SK-N-SH treated with all-trans-retinoic acid at 6 μM for 48 hours (cell line): ENCODE results near the gene NAA30.

Experiments used
- ATAC-seq: fragments of 200-7000 bp; cut with Tn5 transposase; 3 replicates; pipeline ENCODE4 v1.9.1; 2020; ENCODE audit warnings: mild to moderate bottlenecking, moderate library complexity
- ARNTL ChIP-seq: fragments of 450-650 bp; formaldehyde crosslinking; IDR thresholded peaks from 2 replicates; pipeline ENCODE4 v1.5.0; 2020; ENCODE audit warnings: low read depth, mild to moderate bottlenecking, moderate library complexity, borderline replicate concordance
- BACH2 ChIP-seq: fragments of 250-450 bp; sonication (Bioruptor Pico); IDR thresholded peaks from 2 replicates; pipeline ENCODE4 v1.9.0; 2021; ENCODE audit warnings: mild to moderate bottlenecking, borderline replicate concordance
- CREB5 ChIP-seq: fragments of 250-450 bp; sonication (Bioruptor Pico); IDR thresholded peaks from 2 replicates; pipeline ENCODE4 v1.5.1; 2020; ENCODE audit warnings: low read depth, mild to moderate bottlenecking, moderate library complexity
- CSDC2 ChIP-seq: fragments of 250-450 bp; sonication (Bioruptor Pico); IDR thresholded peaks from 2 replicates; pipeline ENCODE4 v1.5.0; 2020; ENCODE audit warnings: mild to moderate bottlenecking, moderate library complexity
- CSRNP3 ChIP-seq: fragments of 250-450 bp; sonication (Bioruptor Pico); IDR thresholded peaks from 2 replicates; pipeline ENCODE4 v1.5.1; 2021; ENCODE audit warnings: mild to moderate bottlenecking, moderate library complexity
- GLIS3 ChIP-seq: fragments of 250-450 bp; sonication (Bioruptor Pico); IDR thresholded peaks from 2 replicates; pipeline ENCODE4 v1.5.0; 2020; ENCODE audit warnings: mild to moderate bottlenecking, moderate library complexity
- ISL1 ChIP-seq: fragments of 250-450 bp; sonication (Bioruptor Pico); IDR thresholded peaks from 2 replicates; pipeline ENCODE4 v2.1.2; 2022; ENCODE audit warnings: mild to moderate bottlenecking, moderate library complexity
- OSR1 ChIP-seq: fragments of 250-450 bp; sonication (Bioruptor Pico); IDR thresholded peaks from 2 replicates; pipeline ENCODE4 v1.8.0; 2022; ENCODE audit warnings: moderate library complexity, mild to moderate bottlenecking, inconsistent platforms
- POU6F1 ChIP-seq: fragments of 250-450 bp; sonication (Bioruptor Pico); IDR thresholded peaks from 2 replicates; pipeline ENCODE4 v1.8.0; 2021; ENCODE audit warnings: low read depth, mild to moderate bottlenecking, moderate library complexity, borderline replicate concordance
- PPARA ChIP-seq: fragments of 250-450 bp; sonication (Bioruptor Pico); IDR thresholded peaks from 2 replicates; pipeline ENCODE4 v1.5.0; 2020; ENCODE audit warnings: mild to moderate bottlenecking, borderline replicate concordance
- SNAI2 ChIP-seq: fragments of 250-450 bp; sonication (Bioruptor Pico); IDR thresholded peaks from 2 replicates; pipeline ENCODE4 v1.5.0; 2020; ENCODE audit warnings: mild to moderate bottlenecking, moderate library complexity
- TCF4 ChIP-seq: fragments of 250-450 bp; sonication (Bioruptor Pico); IDR thresholded peaks from 2 replicates; pipeline ENCODE4 v1.8.0; 2021; ENCODE audit warnings: mild to moderate bottlenecking, moderate library complexity, borderline replicate concordance
- TOX ChIP-seq: fragments of 250-450 bp; sonication (Bioruptor Pico); IDR thresholded peaks from 2 replicates; pipeline ENCODE4 v1.8.0; 2021; ENCODE audit warnings: mild to moderate bottlenecking, moderate library complexity, borderline replicate concordance
- ZC3H10 ChIP-seq: fragments of 250-450 bp; sonication (Bioruptor Pico); IDR thresholded peaks from 2 replicates; pipeline ENCODE4 v1.5.1; 2021; ENCODE audit warnings: mild to moderate bottlenecking, moderate library complexity
- ZFP30 ChIP-seq: fragments of 450-650 bp; formaldehyde crosslinking; IDR thresholded peaks from 2 replicates; pipeline ENCODE4 v1.5.0; 2022; ENCODE audit warnings: mild to moderate bottlenecking, moderate library complexity
- ZNF70 ChIP-seq: fragments of 450-650 bp; formaldehyde crosslinking; IDR thresholded peaks from 2 replicates; pipeline ENCODE4 v1.5.0; 2020; ENCODE audit warnings: mild to moderate bottlenecking, moderate library complexity
- ZNF8 ChIP-seq: fragments of 450-650 bp; formaldehyde crosslinking; IDR thresholded peaks from 2 replicates; pipeline ENCODE4 v1.5.0; 2020; ENCODE audit warnings: mild to moderate bottlenecking, moderate library complexity
- TF ChIP-seq, protein P1 (sequence below): fragments of 250-450 bp; sonication (Bioruptor Pico); IDR thresholded peaks from 2 replicates; pipeline ENCODE4 v1.5.0; 2020; ENCODE audit warnings: mild to moderate bottlenecking, moderate library complexity

The NAA30 gene

DNA sequence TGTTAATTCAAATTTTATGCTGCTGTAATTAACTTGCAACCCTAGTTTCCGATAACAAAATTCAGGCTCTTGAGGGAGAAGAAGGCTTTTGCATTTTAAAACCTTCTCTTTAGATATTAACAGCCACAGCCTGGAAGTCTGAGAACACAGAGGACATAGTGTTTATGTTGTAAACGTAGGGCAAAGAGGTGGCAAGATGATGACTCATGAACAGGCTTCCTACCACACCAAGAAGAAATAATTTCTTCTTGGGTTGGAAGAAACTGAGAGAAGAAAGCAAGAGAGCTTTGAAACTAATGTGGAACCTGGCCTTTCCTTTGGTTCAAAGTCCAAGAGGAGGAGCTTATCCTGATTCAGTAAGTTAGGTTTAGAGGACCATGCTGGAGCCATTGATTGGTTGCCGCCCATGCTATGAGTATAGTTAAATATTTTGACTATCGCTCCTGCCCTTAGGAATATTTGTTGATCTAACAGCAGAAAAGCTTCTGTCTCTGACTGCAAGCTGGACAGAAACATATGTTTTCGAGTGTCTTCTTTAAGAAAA lies 71.5 kb downstream of the NAA30 start (continued):
- TF ChIP-seq CSRNP3 (CRISPR knock-in tag) (no peak), PPARA (CRISPR knock-in tag) (no peak), TOX (no peak), TCF4 (CRISPR knock-in tag) (no peak), CSDC2 (no peak)

- no peak for TF ChIP-seq ISL1 (CRISPR knock-in tag)
- no peak for TF ChIP-seq BACH2 (CRISPR knock-in tag)
- no peak for TF ChIP-seq ZFP30 (CRISPR knock-in tag)
- TF ChIP-seq, protein P1, sequence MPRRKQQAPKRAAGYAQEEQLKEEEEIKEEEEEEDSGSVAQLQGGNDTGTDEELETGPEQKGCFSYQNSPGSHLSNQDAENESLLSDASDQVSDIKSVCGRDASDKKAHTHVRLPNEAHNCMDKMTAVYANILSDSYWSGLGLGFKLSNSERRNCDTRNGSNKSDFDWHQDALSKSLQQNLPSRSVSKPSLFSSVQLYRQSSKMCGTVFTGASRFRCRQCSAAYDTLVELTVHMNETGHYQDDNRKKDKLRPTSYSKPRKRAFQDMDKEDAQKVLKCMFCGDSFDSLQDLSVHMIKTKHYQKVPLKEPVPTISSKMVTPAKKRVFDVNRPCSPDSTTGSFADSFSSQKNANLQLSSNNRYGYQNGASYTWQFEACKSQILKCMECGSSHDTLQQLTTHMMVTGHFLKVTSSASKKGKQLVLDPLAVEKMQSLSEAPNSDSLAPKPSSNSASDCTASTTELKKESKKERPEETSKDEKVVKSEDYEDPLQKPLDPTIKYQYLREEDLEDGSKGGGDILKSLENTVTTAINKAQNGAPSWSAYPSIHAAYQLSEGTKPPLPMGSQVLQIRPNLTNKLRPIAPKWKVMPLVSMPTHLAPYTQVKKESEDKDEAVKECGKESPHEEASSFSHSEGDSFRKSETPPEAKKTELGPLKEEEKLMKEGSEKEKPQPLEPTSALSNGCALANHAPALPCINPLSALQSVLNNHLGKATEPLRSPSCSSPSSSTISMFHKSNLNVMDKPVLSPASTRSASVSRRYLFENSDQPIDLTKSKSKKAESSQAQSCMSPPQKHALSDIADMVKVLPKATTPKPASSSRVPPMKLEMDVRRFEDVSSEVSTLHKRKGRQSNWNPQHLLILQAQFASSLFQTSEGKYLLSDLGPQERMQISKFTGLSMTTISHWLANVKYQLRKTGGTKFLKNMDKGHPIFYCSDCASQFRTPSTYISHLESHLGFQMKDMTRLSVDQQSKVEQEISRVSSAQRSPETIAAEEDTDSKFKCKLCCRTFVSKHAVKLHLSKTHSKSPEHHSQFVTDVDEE (CRISPR knock-in tag), result no peak
- TF ChIP-seq POU6F1 (CRISPR knock-in tag), result no peak
- no peak for TF ChIP-seq CSRNP3 (CRISPR knock-in tag)
- no peak for TF ChIP-seq TOX
- TF ChIP-seq ZNF70, result no peak
- TF ChIP-seq CSDC2, result no peak
- TF ChIP-seq GLIS3 (CRISPR knock-in tag), result no peak
- no peak for TF ChIP-seq ARNTL (CRISPR knock-in tag)
- no peak for TF ChIP-seq ZNF8
- TF ChIP-seq, all 23 proteins: peak for 0
- no peak for ATAC-seq
These were observed 72.2 kb downstream of the NAA30 start for GRCh38 chr14:57462551-57462950.

GRCh38 chr14:57464008-57464730 lies 73.8 kb downstream of the NAA30 start:
- TF ChIP-seq PPARA (CRISPR knock-in tag), result no peak
- TF ChIP-seq ZC3H10 (CRISPR knock-in tag), result no peak
- TF ChIP-seq ISL1 (CRISPR knock-in tag), result no peak
- no peak for TF ChIP-seq ZNF8
- no peak for TF ChIP-seq ARNTL (CRISPR knock-in tag)
- TF ChIP-seq GLIS3 (CRISPR knock-in tag), result no peak
- TF ChIP-seq SNAI2, result no peak
- no peak for TF ChIP-seq OSR1 (CRISPR knock-in tag)
- TF ChIP-seq ZFP30 (CRISPR knock-in tag), result no peak
- TF ChIP-seq TOX, result no peak
- TF ChIP-seq POU6F1 (CRISPR knock-in tag), result no peak
- TF ChIP-seq, protein P1 (CRISPR knock-in tag), result no peak
- no peak for TF ChIP-seq CREB5
- no peak for ATAC-seq
